Measurements from ENCODE around the gene NYAP2.

Gene NYAP2

DNA sequence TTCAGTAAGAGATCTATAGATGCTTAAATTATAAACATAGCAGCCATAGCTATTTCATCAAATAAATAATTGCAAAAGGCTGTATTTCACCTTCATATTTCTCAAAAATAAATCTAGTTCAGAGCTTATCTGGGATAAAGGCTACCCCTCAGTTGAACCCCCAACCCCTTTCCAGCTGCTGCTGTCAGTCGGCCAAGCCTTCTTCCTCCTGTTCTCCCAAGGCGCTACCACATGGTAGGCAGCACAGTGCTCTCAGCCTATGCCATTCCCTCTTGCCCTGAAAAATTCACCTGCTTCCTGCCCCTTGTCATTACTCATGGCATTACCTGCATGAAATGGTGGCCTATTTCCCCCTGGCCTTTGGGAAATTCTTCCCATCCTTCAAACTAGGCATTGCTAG, 136.5 kb downstream of the NYAP2 start:
- Mint-ChIP-seq H3K27ac (ENCODE audit: low read depth) (no peak overlapping the region), H3K27me3 (peaks cover 4% of the 10 kb centered on the region), H3K36me3 (ENCODE audit: insufficient read depth) (no peaks in the 10 kb centered on the region), H3K4me1 (no peaks in the 10 kb centered on the region), H3K4me3 (no peak overlapping the region), H3K9me3 (no peaks in the 10 kb centered on the region)
- DNase-seq (ENCODE audit: low spot score in 2 of 2) (no peak), ATAC-seq (replicated peaks; ENCODE audit: extremely low read depth, poor library complexity, severe bottlenecking) (no peak)

DNA sequence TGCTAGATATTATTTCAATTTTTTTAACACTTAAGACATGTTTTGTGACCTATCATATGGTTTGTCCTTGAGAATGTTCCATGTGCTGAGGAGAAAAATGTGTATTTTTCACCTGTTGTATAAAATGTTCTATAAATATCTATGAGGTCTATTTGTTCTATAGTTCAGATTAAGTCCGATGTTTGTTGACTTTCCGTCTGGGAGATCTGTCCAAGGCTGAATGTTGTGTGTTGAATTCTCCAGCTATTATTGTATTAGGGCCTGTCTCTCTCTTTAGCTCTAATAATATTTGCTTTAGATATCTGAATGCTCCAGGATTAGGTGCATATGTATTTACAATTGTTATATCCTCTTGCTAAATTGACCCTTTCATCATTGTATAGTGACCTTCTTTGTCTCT, 144.1 kb downstream of the NYAP2 start:
- no peak for DNase-seq (ENCODE audit: low spot score in 2 of 2)
- no peak overlapping the region for H3K4me3 Mint-ChIP-seq
- peaks cover 1% of the 10 kb centered on the region for H3K36me3 Mint-ChIP-seq (ENCODE audit: insufficient read depth)
- H3K27me3 Mint-ChIP-seq = peaks cover 48% of the 10 kb centered on the region
- peaks cover 8% of the 10 kb centered on the region for H3K9me3 Mint-ChIP-seq
- H3K4me1 Mint-ChIP-seq = no peaks in the 10 kb centered on the region
- no peak for ATAC-seq (replicated peaks; ENCODE audit: extremely low read depth, poor library complexity, severe bottlenecking)
- no peak overlapping the region for H3K27ac Mint-ChIP-seq (ENCODE audit: low read depth)

DNA sequence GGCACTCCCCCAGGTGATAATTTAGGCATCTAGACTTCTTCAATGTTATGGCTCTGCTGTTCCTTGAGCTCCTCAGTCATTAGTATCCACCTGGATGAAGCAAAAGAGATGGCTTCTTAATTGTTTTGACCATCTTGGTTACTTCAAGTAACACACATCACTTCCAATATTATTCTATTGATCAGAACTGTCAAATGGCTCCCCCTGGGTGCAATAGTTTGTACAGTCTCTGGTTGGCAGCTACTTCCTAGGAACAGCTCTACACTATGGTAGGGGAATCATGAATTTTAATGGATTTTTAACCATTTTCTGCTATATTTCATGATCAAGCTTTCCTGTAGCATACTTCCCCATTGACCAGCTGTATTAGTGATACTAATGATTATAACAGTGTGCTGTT, 157.0 kb downstream of the NYAP2 start:
- DNase-seq (ENCODE audit: low spot score in 2 of 2) (no peak), ATAC-seq (replicated peaks; ENCODE audit: extremely low read depth, poor library complexity, severe bottlenecking) (no peak)
- no peak overlapping the region for H3K4me3 Mint-ChIP-seq
- H3K9me3 Mint-ChIP-seq = no peaks in the 10 kb centered on the region
- H3K4me1 Mint-ChIP-seq = no peaks in the 10 kb centered on the region
- H3K27me3 Mint-ChIP-seq = peaks cover 34% of the 10 kb centered on the region
- no peak overlapping the region for H3K27ac Mint-ChIP-seq (ENCODE audit: low read depth)
- H3K36me3 Mint-ChIP-seq (ENCODE audit: insufficient read depth) = no peaks in the 10 kb centered on the region

DNA sequence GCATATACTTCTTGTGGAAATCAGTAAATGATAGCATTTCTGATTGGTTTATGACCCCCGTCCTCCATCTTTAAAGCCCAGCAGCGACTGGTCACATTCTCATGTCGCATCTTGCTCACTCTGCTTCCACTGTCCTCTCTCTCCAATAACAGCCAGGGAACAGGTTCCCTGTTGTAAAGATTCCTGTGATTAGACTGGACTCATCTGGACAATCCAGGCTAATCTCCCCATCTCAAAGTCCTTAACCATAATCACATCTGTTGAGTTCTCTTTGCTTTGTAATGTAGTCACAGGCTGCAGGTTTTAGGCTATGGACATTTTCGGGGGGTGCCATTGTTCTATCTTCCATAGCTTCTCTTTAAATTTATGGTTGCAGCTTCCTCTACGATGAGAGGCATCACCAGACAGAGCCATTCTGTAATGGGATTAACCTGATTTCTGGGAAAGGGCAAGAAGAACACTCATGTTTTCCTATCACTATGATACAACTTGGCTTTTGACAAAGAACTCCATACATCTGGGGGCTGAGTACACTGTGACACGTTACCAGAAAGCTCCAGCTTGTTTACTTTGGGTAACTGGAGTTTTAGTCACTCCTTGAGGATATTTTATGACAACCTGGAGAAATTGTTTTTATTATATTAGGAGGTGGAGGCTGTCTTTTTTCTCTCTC, 159.0 kb downstream of the NYAP2 start:
- Mint-ChIP-seq H3K27ac (ENCODE audit: low read depth) (no peak overlapping the region), H3K9me3 (no peaks in the 10 kb centered on the region), H3K27me3 (peaks cover 48% of the 10 kb centered on the region), H3K4me1 (no peaks in the 10 kb centered on the region), H3K36me3 (ENCODE audit: insufficient read depth) (no peaks in the 10 kb centered on the region), H3K4me3 (no peak overlapping the region)
- ATAC-seq (replicated peaks; ENCODE audit: extremely low read depth, poor library complexity, severe bottlenecking) (no peak), DNase-seq (ENCODE audit: low spot score in 2 of 2) (no peak)

DNA sequence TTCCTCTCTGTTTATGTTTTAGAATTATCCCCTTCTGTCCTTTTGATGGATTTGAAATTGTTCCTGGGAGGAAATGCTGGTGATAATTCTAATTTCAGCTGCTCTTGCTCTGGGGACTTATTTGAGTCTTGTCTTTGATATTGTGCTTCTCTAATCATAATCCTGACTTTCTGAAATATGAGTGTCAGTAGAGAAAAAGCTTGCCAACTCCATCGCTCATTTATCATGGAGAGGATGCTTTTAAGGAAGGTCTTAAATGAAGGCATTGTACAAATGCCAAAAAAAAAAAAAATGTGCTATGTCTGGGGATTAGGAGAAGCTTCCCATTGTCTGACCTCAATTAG, 159.5 kb downstream of the NYAP2 start:
- ATAC-seq (replicated peaks; ENCODE audit: extremely low read depth, poor library complexity, severe bottlenecking) = no peak
- no peak overlapping the region for H3K4me3 Mint-ChIP-seq
- H3K27me3 Mint-ChIP-seq = peaks cover 51% of the 10 kb centered on the region
- H3K9me3 Mint-ChIP-seq = no peaks in the 10 kb centered on the region
- H3K27ac Mint-ChIP-seq (ENCODE audit: low read depth) = no peak overlapping the region
- H3K36me3 Mint-ChIP-seq (ENCODE audit: insufficient read depth) = no peaks in the 10 kb centered on the region
- no peaks in the 10 kb centered on the region for H3K4me1 Mint-ChIP-seq
- DNase-seq (ENCODE audit: low spot score in 2 of 2) = no peak

DNA sequence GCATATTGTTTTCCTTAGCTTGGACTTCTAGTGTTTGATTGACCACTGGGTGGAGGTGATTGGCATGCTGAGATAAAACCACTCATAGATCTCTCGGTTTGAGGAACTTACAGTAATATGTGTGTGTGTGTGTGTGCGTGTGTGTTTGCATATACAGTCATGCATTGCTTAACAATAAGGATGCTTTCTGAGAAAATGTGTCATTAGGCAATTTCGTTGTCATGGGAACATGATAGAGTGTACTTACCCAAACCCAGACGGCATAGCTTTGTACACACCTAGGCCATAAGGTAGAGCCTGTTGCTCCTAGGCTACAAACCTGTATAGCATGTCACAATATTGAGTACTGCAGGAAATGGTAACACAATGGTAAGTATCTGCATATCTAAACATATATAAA, 167.3 kb downstream of the NYAP2 start:
- no peaks in the 10 kb centered on the region for H3K36me3 Mint-ChIP-seq (ENCODE audit: insufficient read depth)
- H3K4me3 Mint-ChIP-seq = no peak overlapping the region
- no peaks in the 10 kb centered on the region for H3K4me1 Mint-ChIP-seq
- DNase-seq (ENCODE audit: low spot score in 2 of 2) (no peak), ATAC-seq (replicated peaks; ENCODE audit: extremely low read depth, poor library complexity, severe bottlenecking) (no peak)
- H3K27ac Mint-ChIP-seq (ENCODE audit: low read depth) = no peak overlapping the region
- H3K27me3 Mint-ChIP-seq = peaks cover 28% of the 10 kb centered on the region
- peaks cover 2% of the 10 kb centered on the region for H3K9me3 Mint-ChIP-seq

DNA sequence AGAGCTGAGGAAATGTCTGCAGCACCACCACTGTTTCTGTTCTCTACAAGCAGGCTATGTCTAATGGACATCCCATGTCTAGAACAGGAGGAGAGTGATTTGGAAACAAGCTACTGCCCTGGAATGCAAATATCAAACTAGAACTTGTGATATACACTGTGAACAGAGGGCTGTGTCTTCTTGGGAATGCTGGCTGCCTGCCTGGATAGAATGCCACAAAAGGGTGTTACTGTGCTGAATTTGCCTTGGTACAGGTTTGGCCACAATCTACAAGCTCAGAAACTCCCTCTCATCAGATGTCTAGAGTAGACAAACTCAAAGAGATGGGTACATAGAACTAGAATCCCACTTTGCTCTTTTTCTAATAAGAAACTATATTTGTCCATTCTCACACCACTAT, 170.5 kb downstream of the NYAP2 start:
- Mint-ChIP-seq H3K9me3 (peaks cover 5% of the 10 kb centered on the region), H3K36me3 (ENCODE audit: insufficient read depth) (no peaks in the 10 kb centered on the region), H3K4me3 (no peak overlapping the region), H3K4me1 (no peaks in the 10 kb centered on the region), H3K27me3 (peaks cover 18% of the 10 kb centered on the region), H3K27ac (ENCODE audit: low read depth) (no peak overlapping the region)
- ATAC-seq (replicated peaks; ENCODE audit: extremely low read depth, poor library complexity, severe bottlenecking) = no peak
- no peak for DNase-seq (ENCODE audit: low spot score in 2 of 2)

DNA sequence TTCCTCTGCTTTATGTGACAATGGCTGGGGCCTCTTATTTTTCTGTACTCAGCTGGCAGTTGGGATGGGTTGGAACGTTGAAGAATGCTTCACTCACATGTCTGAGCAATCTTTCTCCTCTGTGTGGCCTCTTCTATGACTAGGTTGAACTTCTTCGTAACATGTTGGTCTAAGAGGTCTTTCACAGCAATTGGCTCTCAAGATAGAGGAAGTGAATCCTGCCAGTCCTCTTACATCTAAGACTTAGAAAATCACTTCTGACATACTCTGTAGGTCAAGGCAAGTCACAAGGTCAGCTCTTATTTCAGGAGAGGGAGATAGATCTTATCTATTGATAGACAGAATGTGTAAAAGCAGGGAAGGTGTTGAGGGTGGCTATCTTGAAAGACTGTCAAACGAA, 174.1 kb downstream of the NYAP2 start:
- Mint-ChIP-seq H3K4me3 (no peak overlapping the region), H3K9me3 (peaks cover 5% of the 10 kb centered on the region), H3K4me1 (no peaks in the 10 kb centered on the region), H3K27ac (ENCODE audit: low read depth) (no peak overlapping the region), H3K36me3 (ENCODE audit: insufficient read depth) (no peaks in the 10 kb centered on the region), H3K27me3 (peaks cover 21% of the 10 kb centered on the region)
- DNase-seq (ENCODE audit: low spot score in 2 of 2) (no peak), ATAC-seq (replicated peaks; ENCODE audit: extremely low read depth, poor library complexity, severe bottlenecking) (no peak)

DNA sequence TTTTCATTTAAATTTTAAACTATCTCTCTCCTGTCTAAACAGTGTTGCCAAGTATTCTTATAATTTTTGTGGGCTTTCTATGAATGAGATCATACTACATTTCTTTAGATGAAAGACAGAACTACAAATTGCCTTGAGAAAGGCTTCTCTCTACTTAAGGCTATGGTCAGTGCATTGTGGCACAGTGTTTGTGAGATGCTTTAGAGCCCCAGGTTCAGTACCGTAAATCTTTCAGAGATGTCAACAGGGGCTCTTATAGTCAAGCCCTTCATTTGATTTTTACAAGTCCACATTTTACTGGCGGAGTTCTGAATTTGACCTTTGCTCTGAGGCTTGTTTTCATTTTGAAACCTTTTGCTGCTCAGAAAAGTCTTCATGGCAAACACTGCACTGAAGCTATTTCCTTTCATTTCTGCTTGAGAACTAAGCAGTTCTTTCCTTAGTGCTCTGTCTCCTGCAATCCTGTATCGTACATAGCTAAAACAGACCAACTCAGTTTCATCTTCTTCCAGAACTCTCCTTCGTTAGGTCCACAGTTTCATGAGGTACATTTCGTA, 175.2 kb downstream of the NYAP2 start:
- DNase-seq (ENCODE audit: low spot score in 2 of 2) (no peak), ATAC-seq (replicated peaks; ENCODE audit: extremely low read depth, poor library complexity, severe bottlenecking) (no peak)
- Mint-ChIP-seq H3K27ac (ENCODE audit: low read depth) (no peak overlapping the region), H3K36me3 (ENCODE audit: insufficient read depth) (no peaks in the 10 kb centered on the region), H3K9me3 (peaks cover 5% of the 10 kb centered on the region), H3K4me1 (no peaks in the 10 kb centered on the region), H3K27me3 (peaks cover 25% of the 10 kb centered on the region), H3K4me3 (no peak overlapping the region)

DNA sequence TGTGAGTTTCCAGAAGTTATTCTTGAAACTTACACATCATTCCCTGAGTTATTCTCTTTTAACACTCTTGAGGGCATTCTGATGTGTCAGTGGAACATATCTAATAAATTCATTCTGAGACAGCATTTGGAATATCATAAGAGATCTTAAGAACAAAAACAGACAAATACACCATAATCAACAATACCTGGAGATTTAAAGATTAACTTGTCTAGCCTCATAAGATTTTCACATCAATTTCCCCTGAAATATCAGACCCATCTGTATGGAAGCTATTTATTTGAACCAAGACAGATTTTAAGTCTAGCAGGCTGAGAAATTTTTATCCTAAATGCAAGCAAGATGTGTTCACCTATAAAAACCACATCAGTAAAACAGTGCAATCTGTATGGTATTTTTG, 181.6 kb downstream of the NYAP2 start:
- Mint-ChIP-seq H3K4me1 (no peaks in the 10 kb centered on the region), H3K36me3 (ENCODE audit: insufficient read depth) (no peaks in the 10 kb centered on the region), H3K27me3 (peaks cover 30% of the 10 kb centered on the region), H3K9me3 (no peaks in the 10 kb centered on the region), H3K4me3 (no peak overlapping the region), H3K27ac (ENCODE audit: low read depth) (no peak overlapping the region)
- DNase-seq (ENCODE audit: low spot score in 2 of 2) (no peak), ATAC-seq (replicated peaks; ENCODE audit: extremely low read depth, poor library complexity, severe bottlenecking) (no peak)

DNA sequence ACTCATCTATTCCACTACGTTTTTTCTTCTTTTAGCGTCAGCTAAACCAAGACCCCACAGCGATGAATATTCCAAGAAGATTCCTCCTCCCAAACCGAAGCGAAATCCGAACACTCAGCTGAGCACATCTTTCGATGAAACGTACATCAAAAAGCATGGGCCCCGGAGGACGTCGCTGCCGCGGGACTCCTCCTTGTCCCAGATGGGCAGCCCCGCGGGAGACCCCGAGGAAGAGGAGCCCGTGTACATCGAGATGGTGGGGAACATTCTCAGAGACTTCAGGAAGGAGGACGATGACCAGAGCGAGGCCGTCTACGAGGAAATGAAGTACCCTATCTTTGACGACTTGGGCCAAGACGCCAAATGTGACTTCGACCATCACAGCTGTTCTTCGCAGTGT, 182.4 kb downstream of the NYAP2 start:
- H3K36me3 Mint-ChIP-seq (ENCODE audit: insufficient read depth) = no peaks in the 10 kb centered on the region
- no peak overlapping the region for H3K4me3 Mint-ChIP-seq
- no peak for DNase-seq (ENCODE audit: low spot score in 2 of 2)
- peaks cover 30% of the 10 kb centered on the region for H3K27me3 Mint-ChIP-seq
- no peak for ATAC-seq (replicated peaks; ENCODE audit: extremely low read depth, poor library complexity, severe bottlenecking)
- no peaks in the 10 kb centered on the region for H3K4me1 Mint-ChIP-seq
- H3K27ac Mint-ChIP-seq (ENCODE audit: low read depth) = no peak overlapping the region
- no peaks in the 10 kb centered on the region for H3K9me3 Mint-ChIP-seq

DNA sequence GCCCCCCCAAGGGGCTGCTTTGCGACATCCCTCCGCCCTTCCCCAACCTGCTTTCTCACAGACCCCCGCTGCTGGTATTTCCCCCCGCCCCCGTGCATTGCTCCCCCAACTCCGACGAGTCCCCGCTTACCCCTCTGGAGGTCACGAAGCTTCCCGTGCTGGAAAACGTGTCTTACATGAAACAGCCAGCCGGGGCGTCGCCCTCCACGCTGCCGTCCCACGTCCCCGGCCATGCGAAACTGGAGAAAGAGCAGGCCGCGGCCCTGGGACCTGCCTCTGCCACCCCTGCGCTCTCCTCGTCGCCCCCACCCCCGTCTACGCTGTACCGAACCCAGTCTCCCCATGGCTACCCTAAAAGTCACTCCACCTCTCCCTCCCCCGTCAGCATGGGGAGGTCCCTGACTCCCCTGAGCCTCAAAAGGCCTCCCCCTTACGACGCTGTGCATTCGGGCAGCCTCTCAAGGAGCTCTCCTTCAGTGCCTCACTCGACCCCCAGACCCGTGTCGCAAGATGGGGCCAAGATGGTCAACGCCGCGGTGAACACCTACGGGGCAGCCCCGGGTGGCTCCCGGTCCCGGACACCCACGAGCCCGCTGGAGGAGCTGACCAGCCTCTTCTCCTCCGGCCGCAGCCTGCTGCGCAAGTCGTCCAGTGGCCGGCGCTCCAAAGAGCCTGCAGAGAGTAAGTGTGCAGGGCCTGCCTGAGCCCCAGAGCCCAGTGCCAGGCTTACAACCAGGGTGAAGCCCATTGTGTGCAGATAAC, 183.0 kb downstream of the NYAP2 start:
- H3K9me3 Mint-ChIP-seq = no peaks in the 10 kb centered on the region
- H3K36me3 Mint-ChIP-seq (ENCODE audit: insufficient read depth) = no peaks in the 10 kb centered on the region
- no peaks in the 10 kb centered on the region for H3K4me1 Mint-ChIP-seq
- peaks cover 30% of the 10 kb centered on the region for H3K27me3 Mint-ChIP-seq
- DNase-seq (ENCODE audit: low spot score in 2 of 2) (no peak), ATAC-seq (replicated peaks; ENCODE audit: extremely low read depth, poor library complexity, severe bottlenecking) (no peak)
- H3K4me3 Mint-ChIP-seq = no peak overlapping the region
- no peak overlapping the region for H3K27ac Mint-ChIP-seq (ENCODE audit: low read depth)

DNA sequence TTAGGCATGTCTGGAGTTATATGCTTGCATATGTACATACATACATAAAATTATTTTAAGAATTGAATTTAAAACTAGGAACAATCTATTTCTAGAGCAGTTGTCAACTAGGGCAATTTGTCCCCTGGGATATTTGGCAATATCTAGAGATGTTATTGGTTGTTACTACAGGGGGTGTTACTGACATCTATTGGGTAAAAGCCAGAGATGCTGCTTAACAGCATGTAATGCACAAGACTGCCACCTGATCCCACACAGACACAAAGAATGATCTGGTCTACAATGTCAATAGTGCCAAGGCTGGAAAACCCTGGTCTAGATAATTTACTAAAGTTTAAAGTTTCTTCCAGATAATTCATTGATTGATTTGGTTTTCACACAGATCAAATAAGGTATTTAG, 185.3 kb downstream of the NYAP2 start:
- Mint-ChIP-seq H3K36me3 (ENCODE audit: insufficient read depth) (no peaks in the 10 kb centered on the region), H3K9me3 (no peaks in the 10 kb centered on the region), H3K4me3 (no peak overlapping the region), H3K4me1 (no peaks in the 10 kb centered on the region), H3K27me3 (peaks cover 16% of the 10 kb centered on the region), H3K27ac (ENCODE audit: low read depth) (no peak overlapping the region)
- DNase-seq (ENCODE audit: low spot score in 2 of 2) (no peak), ATAC-seq (replicated peaks; ENCODE audit: extremely low read depth, poor library complexity, severe bottlenecking) (no peak)
